SK-N-MC (cell line): ENCODE results near the gene KCNJ5.

ENCODE experiments used
- DNase-seq: peaks from one replicate; pipeline ENCODE4 v3.0.0-alpha.2; 2011; ENCODE audit warnings: low read depth, low spot score
- H3K27ac ChIP-seq: fragments of 200-600 bp; sonication (generic); 2 replicates; pipeline ENCODE4 v1.5.1; 2016; ENCODE audit warnings: mixed run types
- H3K36me3 ChIP-seq: fragments of 200-600 bp; sonication (generic); 2 replicates; pipeline ENCODE4 v1.6.1; 2017; ENCODE audit warnings: antibody characterized with exemption, low read length, mixed read lengths; ENCODE audit not compliant: insufficient read depth
- H3K4me3 ChIP-seq: fragments of 200-600 bp; sonication (generic); 2 replicates; pipeline ENCODE4 v1.5.1; 2016
- H3K9ac ChIP-seq: fragments of 200-600 bp; sonication (generic); 2 replicates; pipeline ENCODE4 v1.8.0; 2017; ENCODE audit warnings: mixed run types, mixed read lengths; ENCODE audit not compliant: insufficient read length
- H3K9me3 ChIP-seq: fragments of 200-600 bp; sonication (generic); 2 replicates; pipeline ENCODE4 v1.6.1; 2017; ENCODE audit warnings: low read depth, mild to moderate bottlenecking, antibody characterized with exemption, low read length, moderate library complexity, mixed read lengths
- EZH2 ChIP-seq: fragments of 200-600 bp; sonication (generic); IDR thresholded peaks from one replicate; pipeline ENCODE4 v1.6.1; 2017; ENCODE audit warnings: antibody characterized with exemption
- FOXP2 ChIP-seq: optimal IDR thresholded peaks from 2 replicates; pipeline ENCODE3; 2011; ENCODE audit warnings: mild to moderate bottlenecking, moderate library complexity; ENCODE audit not compliant: insufficient read depth; ENCODE audit errors: extremely low read length, control extremely low read depth
- POLR2AphosphoS5 ChIP-seq: IDR thresholded peaks from 2 replicates; pipeline ENCODE4 v1.6.1; 2012; ENCODE audit warnings: mild to moderate bottlenecking, low read depth, low read length, borderline replicate concordance

Gene KCNJ5

DNA sequence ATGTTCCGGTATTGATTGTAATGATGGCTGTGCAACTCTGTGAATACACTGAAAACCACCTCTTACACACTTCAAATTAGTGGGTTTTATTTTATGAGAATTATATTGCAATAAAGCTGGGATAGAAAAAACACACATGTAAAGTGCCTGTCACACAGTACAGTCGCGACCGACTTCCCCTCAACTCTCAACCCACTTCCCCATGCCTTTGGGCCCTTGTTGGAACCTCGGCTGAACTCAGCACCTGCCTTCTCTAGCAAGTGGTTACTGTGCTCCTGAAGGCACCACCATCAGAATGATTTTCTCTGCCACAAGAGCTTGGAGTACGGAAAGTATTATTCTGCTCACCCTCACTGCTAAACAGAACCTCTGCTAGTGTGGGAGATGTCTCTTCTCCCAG, 37.6 kb upstream of the KCNJ5 start:
- no peak for DNase-seq

DNA sequence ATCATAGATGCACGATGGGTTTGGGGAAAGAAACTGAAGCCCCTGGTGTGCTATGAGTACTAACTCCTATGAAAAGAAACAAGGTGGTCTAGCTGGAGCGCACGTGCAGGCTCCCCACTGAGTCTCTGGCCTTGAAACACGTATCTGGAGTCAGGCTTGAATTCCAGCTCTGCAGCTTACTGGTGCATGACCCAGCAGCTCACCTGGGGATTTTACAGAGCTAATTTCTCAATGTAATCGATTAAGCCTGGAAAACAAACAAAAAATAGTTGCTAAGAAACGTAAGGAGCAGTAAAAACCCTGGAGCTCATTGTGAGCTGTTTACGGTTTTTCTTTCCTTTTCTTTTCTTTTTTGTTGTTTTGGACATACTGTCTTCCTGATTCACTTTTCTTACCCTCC, 36.3 kb upstream of the KCNJ5 start:
- H3K36me3 ChIP-seq = no peaks in the 10 kb centered on the region
- no peak overlapping the region for H3K9ac ChIP-seq
- H3K27ac ChIP-seq = no peak overlapping the region
- no peak overlapping the region for H3K4me3 ChIP-seq
- H3K9me3 ChIP-seq = no peaks in the 10 kb centered on the region
- no peak for DNase-seq
- TF ChIP-seq POLR2AphosphoS5 = no peak
- TF ChIP-seq FOXP2 = no peak
- TF ChIP-seq EZH2 = no peak

More for the DNA sequence above, 37.6 kb upstream of the KCNJ5 start:
- no peak overlapping the region for H3K9ac ChIP-seq
- no peaks in the 10 kb centered on the region for H3K36me3 ChIP-seq
- no peak overlapping the region for H3K4me3 ChIP-seq
- TF ChIP-seq EZH2 = no peak
- no peak for TF ChIP-seq FOXP2
- TF ChIP-seq POLR2AphosphoS5 = no peak
- H3K27ac ChIP-seq = no peak overlapping the region
- no peaks in the 10 kb centered on the region for H3K9me3 ChIP-seq

GRCh38 chr11:128856241-128856640, 34.9 kb upstream of the KCNJ5 start:
- TF ChIP-seq POLR2AphosphoS5 (no peak), FOXP2 (no peak), EZH2 (no peak)
- no peaks in the 10 kb centered on the region for H3K9me3 ChIP-seq
- no peak for DNase-seq
- H3K36me3 ChIP-seq = no peaks in the 10 kb centered on the region
- H3K4me3 ChIP-seq = no peak overlapping the region
- H3K9ac ChIP-seq = no peak overlapping the region
- H3K27ac ChIP-seq = no peak overlapping the region

DNA sequence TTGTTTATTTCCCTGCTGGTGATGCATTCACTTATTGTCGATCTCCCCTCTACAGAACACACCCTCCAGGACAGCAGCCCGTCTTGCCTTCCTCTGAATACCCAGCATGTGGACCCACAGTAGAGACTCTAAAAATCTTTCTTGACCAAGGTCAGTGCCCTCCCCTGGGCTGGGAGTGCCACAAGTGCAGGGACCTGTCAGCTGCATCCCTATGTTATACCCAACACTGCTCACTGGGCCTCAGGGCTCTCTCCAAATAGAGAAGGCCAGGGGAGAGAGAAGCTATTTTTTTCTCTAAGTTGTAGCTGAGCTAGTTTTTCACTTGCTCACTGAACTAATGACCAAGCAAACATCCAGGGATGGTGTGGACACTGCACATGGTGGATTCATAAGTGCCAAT, 33.8 kb upstream of the KCNJ5 start:
- no peak for TF ChIP-seq EZH2
- Histone ChIP-seq H3K4me3 (no peak overlapping the region), H3K27ac (no peak overlapping the region), H3K9ac (no peak overlapping the region), H3K9me3 (no peaks in the 10 kb centered on the region), H3K36me3 (no peaks in the 10 kb centered on the region)
- no peak for DNase-seq

DNA sequence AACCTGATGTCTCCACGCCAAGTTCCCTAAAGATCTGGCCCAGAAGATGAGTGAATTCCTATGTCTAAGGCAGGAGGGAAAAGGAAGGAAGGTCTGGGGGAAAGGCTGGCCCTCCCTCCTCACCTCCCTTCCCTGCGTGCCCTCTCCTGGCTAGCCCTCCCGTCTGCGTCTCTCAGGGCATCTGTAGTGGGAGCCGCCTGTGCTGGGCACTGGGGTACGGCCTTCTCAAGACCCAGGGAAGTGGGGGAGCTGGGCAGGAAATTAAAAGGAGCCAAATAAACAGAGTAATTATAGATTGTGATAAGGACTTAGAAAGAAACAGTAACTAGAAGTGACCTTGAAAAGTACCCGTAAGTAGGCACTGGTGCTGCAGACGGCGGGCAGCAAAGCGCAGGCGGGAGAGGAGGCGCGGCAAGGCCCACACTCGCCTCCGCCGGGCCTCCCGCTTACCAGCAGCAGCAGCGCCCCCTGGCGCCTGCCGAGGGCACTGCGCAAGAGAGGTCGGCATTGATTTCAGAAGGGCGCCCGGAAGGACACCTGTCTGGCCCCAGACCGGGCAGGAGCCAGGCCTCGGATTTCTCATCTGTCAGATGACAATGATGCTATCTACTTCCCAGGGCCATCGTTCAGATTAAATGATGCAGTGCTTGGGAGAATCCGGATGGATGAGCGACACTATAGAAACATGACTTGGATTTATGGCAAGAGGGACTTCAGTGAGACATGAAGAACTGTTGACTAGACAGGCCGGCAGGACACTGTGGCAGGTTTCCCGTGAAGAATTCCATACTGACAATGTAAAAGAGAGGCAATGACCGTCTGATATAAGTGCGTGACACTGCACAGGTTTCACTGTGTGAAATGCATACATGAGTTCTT, 31.4 kb upstream of the KCNJ5 start:
- no peak for TF ChIP-seq POLR2AphosphoS5
- TF ChIP-seq EZH2 = no peak
- no peaks in the 10 kb centered on the region for H3K36me3 ChIP-seq
- DNase-seq = no peak
- H3K9ac ChIP-seq = no peak overlapping the region
- H3K27ac ChIP-seq = no peak overlapping the region
- H3K9me3 ChIP-seq = no peaks in the 10 kb centered on the region
- no peak overlapping the region for H3K4me3 ChIP-seq

DNA sequence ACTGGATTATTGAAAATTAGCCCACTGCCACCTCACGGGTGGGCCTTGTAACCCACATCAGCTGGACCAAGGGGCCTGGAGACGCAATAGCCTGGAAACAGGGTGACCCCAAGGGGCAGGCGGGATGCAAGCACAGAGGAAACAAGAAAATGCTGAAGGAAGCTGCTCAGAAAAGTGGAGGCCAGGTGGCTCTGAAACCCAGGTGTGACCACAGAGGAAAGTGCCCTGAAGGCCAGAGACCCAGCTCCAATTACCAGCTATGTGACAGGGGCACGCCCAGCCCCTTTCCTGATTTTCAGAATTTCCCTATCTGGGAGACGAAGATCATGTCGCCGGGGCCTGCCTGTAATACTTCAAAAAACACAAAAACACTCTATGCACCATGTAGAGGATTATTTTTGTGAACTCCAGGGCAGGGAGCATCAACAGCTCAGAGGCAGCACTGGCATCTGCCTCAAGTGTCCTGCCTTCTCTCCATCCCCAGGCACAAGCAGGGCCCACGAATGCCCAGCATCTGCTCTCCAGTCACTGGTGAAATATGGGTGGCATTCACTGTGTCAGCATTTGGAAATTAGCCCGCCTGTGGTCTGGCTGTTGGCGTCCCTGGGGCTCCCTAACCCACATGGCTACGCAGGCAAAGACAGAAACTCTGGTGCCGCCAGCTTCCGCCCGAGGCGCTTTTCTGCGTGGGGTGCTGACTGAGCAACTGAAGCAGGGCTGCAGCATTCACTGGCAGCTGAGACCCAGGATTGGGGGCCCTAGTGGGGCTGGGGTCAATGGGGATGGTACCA, 30.4 kb upstream of the KCNJ5 start:
- peak overlapping the region; percentile 42 for H3K4me3 ChIP-seq
- TF ChIP-seq EZH2 = no peak
- peak; percentile 43 for TF ChIP-seq FOXP2
- H3K9me3 ChIP-seq = no peaks in the 10 kb centered on the region
- no peak for DNase-seq
- H3K36me3 ChIP-seq = no peaks in the 10 kb centered on the region
- no peak overlapping the region for H3K27ac ChIP-seq
- H3K9ac ChIP-seq = no peak overlapping the region

DNA sequence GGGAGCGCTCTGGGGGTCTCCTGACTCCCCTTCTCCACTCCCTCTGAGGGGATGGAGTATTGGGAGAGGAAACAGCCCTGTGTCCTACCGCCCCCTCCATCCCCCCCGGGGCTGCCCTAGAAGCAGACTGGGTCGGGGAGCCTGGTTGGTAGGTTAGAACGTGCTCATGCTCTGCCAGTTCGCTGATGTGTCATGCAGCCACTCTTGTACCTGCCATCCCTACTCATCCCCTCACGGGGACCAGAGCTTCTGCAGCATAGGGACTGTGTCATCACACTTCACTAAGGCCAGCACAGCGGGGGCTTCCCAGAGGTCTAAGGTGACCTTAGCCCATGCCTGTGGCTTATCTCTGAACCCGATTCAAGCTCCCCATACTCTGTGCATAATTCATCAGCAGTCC, 28.8 kb upstream of the KCNJ5 start:
- TF ChIP-seq EZH2 (no peak), FOXP2 (no peak), POLR2AphosphoS5 (no peak)
- Histone ChIP-seq H3K9me3 (no peaks in the 10 kb centered on the region), H3K36me3 (no peaks in the 10 kb centered on the region), H3K9ac (no peak overlapping the region), H3K4me3 (no peak overlapping the region), H3K27ac (no peak overlapping the region)
- DNase-seq = no peak

DNA sequence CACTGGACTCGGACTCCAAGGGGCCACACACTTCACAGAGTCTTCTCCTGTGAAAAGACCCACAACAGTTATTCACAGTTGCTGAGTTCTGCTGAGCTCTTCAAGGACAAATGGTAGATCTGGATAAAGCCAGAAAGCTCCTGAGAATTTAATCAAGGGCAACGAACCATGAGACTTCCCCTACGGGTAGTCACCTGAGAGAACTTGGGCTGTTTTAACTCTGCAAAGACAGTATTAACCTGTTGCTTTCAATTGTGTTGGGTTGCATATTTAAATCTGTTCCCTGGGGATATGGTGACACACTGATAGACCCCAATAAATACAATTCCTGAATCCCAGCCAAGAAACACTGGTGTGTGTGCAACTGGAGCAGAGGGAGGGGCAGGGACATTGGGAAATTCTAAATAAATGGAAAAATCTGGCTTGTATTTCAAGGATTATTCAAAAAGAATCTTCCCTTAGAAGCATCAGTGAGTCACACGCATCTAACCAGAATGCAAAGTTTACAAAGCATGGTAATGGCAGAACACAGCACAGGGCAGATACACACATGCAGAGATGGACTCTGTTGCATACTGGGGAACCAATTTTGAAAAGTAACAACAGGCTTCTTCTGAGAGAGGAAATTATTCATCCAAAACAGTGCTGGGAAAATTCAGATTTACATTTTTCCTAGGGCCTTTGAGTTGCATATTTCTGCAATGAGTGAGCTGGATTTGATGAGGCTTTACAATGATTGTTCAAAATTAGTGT, 28.1 kb upstream of the KCNJ5 start:
- DNase-seq = no peak
- Histone ChIP-seq H3K9ac (no peak overlapping the region), H3K36me3 (no peaks in the 10 kb centered on the region), H3K27ac (no peak overlapping the region), H3K4me3 (no peak overlapping the region), H3K9me3 (no peaks in the 10 kb centered on the region)
- TF ChIP-seq EZH2 (no peak), FOXP2 (no peak), POLR2AphosphoS5 (no peak)

DNA sequence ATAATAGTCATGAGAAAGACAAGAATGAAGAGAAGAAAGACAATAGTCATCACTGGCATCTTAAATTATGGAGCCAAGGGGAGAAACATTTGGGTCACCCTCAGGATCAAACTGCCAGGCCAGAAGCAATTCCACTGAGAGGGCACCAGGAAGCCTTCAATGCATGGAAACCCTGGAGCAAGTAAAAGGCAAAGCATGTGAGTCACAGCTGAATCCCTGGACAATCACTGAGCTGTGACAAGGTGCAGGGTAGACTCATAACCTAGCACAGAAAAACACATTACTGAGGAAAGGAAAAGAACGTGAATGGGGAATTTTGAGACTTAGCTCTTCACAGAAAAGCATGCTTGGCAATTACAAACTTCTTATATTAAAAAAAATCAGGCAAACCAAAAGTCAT, 25.7 kb upstream of the KCNJ5 start:
- no peak for DNase-seq
- Histone ChIP-seq H3K36me3 (no peaks in the 10 kb centered on the region), H3K9me3 (no peaks in the 10 kb centered on the region), H3K4me3 (no peak overlapping the region), H3K9ac (no peak overlapping the region), H3K27ac (no peak overlapping the region)
- TF ChIP-seq FOXP2 (no peak), POLR2AphosphoS5 (no peak), EZH2 (no peak)
